ENCODE data around the gene PCBP3. TPM values are rescaled to one million over a fixed set of nuclear protein-coding genes. Genes with fewer than 3 reads are reported as not detected.

Gene PCBP3
- total and polyA plus RNA-seq, 2 of the 8 experiments (the other 6 are each of a cell fraction or from before 2014, with no cell fraction given): 3.5 to 6.3 TPM

DNA sequence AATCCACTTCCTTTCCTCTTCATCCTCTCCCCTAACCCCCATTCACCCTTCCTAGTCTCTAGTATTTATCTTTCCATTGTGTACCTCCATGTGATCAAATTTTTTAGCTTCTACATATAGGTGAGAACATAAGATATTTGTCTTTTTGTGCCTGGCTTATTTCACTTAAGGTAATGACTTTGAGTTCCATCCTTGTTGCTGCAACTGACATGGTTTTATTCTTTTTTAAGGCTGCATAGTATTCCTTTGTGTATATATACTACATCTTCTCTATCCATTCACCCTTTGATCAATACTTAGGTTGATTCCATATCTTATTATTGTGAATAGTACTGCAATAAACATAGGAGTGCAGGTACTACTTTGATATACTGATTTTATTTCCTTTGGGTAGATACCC, 128.7 kb downstream of the PCBP3 start:
- Histone ChIP-seq H3K23ac (ENCODE audit: insufficient read length) (no peak overlapping the region), H4K5ac (ENCODE audit: insufficient read length, low read depth, low read length) (no peak overlapping the region), H3K18ac (ENCODE audit: extremely low read depth, low read length) (no peak overlapping the region), H3K4me1 (replicated peaks in 1 of 4; ENCODE audit: control insufficient read depth in 3 of 4, insufficient read depth in 4 of 4, low read length in 3 of 4) (0 out of 7 replicates have a peak, but pooled peaks cover 0 to 2% (median 0%) of the 10 kb centered on the region in 4 experiments), H3K9ac (replicated peaks in 1 of 4; ENCODE audit: extremely low read depth in 1 of 4, low read depth in 3 of 4, low read length in 3 of 4) (no peak overlapping the region), H3K9me3 (ENCODE audit: insufficient read depth in 2 of 2, low read depth in 1 of 2, low read length in 1 of 2) (no peaks in the 10 kb centered on the region), H2AFZ (ENCODE audit: low read length) (no peak overlapping the region), H3K79me2 (ENCODE audit: control insufficient read depth in 1 of 2, insufficient read depth in 2 of 2, low read length in 2 of 2) (no peaks in the 10 kb centered on the region), H2BK20ac (ENCODE audit: low read length) (no peak overlapping the region), H2BK5ac (ENCODE audit: low read depth, low read length) (no peak overlapping the region), H4K20me1 (replicated peaks in 1 of 2; ENCODE audit: control insufficient read depth in 1 of 2, insufficient read depth in 2 of 2, low read length in 2 of 2) (peaks cover 0 to 2% of the 10 kb centered on the region in 2 experiments), H3K4me3 (ENCODE audit: extremely low read depth in 1 of 4, insufficient read depth in 2 of 4, low read depth in 3 of 4, low read length in 4 of 4) (no peak overlapping the region), H2BK12ac (ENCODE audit: low read depth, low read length) (no peak overlapping the region), H3K79me1 (ENCODE audit: low read depth, low read length) (no peaks in the 10 kb centered on the region), H3K27me3 (replicated peaks in 1 of 4; ENCODE audit: control insufficient read depth in 3 of 4, extremely low read depth in 1 of 4, insufficient read depth in 3 of 4, low read length in 3 of 4) (no peaks in the 10 kb centered on the region), H2BK15ac (ENCODE audit: low read length) (no peak overlapping the region), H2BK120ac (replicated peaks; ENCODE audit: low read depth, low read length) (no peak overlapping the region), H3K4ac (replicated peaks; ENCODE audit: insufficient read length, low read depth, low read length) (no peak overlapping the region), H4K91ac (replicated peaks; ENCODE audit: insufficient read length, low read length) (no peak overlapping the region), H4K8ac (ENCODE audit: extremely low read depth, insufficient read depth, low read length) (no peak overlapping the region), H3K4me2 (ENCODE audit: insufficient read depth in 1 of 2, low read depth in 2 of 2, low read length in 2 of 2) (no peak overlapping the region), H2AK5ac (ENCODE audit: low read depth, low read length) (no peak overlapping the region), H3K23me2 (ENCODE audit: low read depth, low read length) (no peaks in the 10 kb centered on the region; the same call in 1 of the 2 replicates), H3K27ac (ENCODE audit: low read depth, low read length) (no peak overlapping the region), H3K36me3 (ENCODE audit: control insufficient read depth in 2 of 4, insufficient read depth in 4 of 4, low read length in 3 of 4) (no peaks in the 10 kb centered on the region), H3K56ac (replicated peaks; ENCODE audit: insufficient read length, low read depth, low read length) (no peak overlapping the region), H3K14ac (ENCODE audit: insufficient read length) (no peak overlapping the region)
- ChIA-PET POLR2A (ENCODE audit: partially characterized antibody) (no interaction called here), CTCF (ENCODE audit: partially characterized antibody) (interaction anchor here (0.9 kb wide), 1 partner anchor 635 kb away, joined by 3 read pairs; no protein-coding TSS in a partner anchor)
- no peak for DNase-seq (ENCODE audit: low read depth in 1 of 2, low spot score in 2 of 2)
- no peak for FAIRE-seq
- TF ChIP-seq SIN3A (conservative IDR thresholded peaks at IDR 0.05 in 1 of 2, IDR thresholded peaks at IDR 0.05 in 1 of 2; ENCODE audit: low read depth in 1 of 2, low read length in 2 of 2): no peak
- TF ChIP-seq POU5F1 (IDR thresholded peaks at IDR 0.05; ENCODE audit: low read depth, low read length): no peak
- TF ChIP-seq NRF1 (IDR thresholded peaks at IDR 0.05; ENCODE audit: low read depth, low read length): no peak
- TF ChIP-seq SAP30 (IDR thresholded peaks at IDR 0.05; ENCODE audit: insufficient read depth, insufficient replicate concordance, low read length): no peak
